LNCaP clone FGC (cell line): Measurements from ENCODE around the gene HINFP.

Experiments used
- DNase-seq: peaks from one replicate; pipeline ENCODE4 v3.0.0-alpha.2; 2011; ENCODE audit warnings: low read depth
- H3K4me3 ChIP-seq: 2 replicates; pipeline ENCODE4 v1.5.1; 2011; ENCODE audit warnings: mild to moderate bottlenecking, low read depth, low read length, control low read depth
- TF ChIP-seq, protein P1 (sequence below): IDR thresholded peaks from 2 replicates; pipeline ENCODE4 v1.5.1; 2012; ENCODE audit warnings: mild to moderate bottlenecking; ENCODE audit not compliant: control insufficient read depth, insufficient read depth; ENCODE audit errors: extremely low read depth

HINFP gene

DNA sequence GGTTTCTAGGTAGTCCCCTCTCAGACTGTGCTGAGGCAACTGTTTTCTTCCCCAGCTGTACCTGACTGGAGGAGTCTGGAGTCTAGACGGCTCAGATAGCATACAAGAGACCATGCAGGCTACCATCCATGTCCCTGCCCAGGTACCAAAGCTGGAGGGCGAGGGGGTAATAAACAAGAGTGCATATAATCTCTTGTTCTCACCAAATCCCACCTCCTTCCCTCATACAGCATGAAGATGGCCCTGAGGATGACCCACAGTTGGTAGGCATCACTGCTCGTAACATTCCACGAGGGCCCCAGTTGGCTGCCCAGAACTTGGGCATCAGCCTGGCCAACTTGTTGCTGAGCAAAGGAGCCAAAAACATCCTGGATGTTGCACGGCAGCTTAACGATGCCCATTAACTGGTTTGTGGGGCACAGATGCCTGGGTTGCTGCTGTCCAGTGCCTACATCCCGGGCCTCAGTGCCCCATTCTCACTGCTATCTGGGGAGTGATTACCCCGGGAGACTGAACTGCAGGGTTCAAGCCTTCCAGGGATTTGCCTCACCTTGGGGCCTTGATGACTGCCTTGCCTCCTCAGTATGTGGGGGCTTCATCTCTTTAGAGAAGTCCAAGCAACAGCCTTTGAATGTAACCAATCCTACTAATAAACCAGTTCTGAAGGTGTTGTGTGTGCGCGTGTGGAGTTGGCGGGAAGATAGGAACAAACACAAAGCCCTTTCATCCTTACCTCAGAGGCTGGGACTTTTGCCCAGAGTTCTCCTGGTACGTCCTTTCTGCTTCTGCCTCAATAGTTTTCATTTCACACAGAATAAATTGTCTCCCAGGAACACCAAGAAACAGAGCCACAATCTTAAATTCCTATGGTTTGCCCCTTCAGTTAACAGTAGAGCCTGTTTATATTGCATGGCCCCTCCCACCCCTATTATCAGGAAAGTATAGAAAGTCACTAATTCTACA is 28.2 kb upstream of the HINFP start:
- DNase-seq = no peak
- TF ChIP-seq, protein P1, sequence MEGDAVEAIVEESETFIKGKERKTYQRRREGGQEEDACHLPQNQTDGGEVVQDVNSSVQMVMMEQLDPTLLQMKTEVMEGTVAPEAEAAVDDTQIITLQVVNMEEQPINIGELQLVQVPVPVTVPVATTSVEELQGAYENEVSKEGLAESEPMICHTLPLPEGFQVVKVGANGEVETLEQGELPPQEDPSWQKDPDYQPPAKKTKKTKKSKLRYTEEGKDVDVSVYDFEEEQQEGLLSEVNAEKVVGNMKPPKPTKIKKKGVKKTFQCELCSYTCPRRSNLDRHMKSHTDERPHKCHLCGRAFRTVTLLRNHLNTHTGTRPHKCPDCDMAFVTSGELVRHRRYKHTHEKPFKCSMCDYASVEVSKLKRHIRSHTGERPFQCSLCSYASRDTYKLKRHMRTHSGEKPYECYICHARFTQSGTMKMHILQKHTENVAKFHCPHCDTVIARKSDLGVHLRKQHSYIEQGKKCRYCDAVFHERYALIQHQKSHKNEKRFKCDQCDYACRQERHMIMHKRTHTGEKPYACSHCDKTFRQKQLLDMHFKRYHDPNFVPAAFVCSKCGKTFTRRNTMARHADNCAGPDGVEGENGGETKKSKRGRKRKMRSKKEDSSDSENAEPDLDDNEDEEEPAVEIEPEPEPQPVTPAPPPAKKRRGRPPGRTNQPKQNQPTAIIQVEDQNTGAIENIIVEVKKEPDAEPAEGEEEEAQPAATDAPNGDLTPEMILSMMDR = no peak
- H3K4me3 ChIP-seq = peak overlapping the region; percentile 70

DNA sequence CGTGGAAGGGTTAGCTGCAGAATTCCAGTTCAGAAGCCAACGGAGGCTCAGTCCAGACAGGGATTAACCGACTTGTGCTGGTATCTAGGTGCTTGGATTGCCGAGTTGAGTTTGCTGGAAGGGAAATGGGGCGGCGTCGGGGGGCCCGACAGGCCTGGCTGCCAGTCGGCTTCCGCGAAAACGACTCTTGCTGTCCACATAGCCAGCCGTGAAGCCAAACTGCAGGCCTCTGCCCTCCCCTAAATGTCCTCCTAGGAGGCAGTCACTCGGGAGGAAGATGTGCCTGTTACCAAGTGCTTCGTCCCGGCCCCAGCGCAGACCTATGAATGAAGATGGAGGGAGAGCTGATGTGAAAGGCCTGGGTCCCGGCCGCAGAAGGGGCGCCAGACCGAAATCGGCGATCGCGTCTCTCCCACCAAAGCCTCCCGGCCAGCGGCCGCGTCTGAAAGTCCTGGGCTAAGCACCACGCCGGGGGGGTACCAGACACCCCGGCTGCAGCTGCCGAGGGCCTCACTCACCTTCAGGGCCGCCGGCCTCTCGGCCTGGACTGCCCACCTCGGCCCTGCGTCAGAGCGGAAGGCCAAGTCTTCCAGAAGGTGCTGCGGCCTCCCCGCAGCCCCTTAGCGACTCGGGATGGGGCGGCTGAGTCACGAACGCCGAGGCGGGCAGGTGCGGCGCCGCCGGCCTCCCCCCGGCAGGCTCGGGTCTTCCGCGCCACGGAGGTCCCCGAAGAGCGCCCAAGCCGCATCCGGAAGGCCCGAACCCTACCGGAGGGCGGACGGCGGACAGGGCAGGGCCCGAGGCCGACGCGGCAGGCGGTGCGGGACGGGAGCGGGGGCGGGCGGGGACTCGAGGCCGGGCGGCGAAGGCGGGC is 27.2 kb upstream of the HINFP start:
- no peak for DNase-seq
- TF ChIP-seq, protein P1 = no peak

DNA sequence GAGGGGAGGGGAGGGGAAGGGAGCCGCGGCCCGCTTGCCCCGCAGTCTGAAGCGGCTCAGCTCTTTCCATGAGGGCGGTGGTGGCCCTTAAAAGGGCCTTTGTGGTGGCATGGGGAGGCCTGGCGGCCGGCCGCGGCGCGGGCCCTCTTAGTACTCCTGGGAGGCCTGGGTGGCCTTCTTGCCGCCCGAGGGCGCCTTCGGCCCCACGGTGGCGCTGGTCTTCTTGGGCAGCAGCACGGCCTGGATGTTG is 26.6 kb upstream of the HINFP start:
- peak overlapping the region; percentile 70 for H3K4me3 ChIP-seq
- TF ChIP-seq, protein P1 = peak; percentile 77
- peak; percentile 62 for DNase-seq

More for the DNA sequence above, 27.2 kb upstream of the HINFP start:
- H3K4me3 ChIP-seq = peak overlapping the region; percentile 70

DNA sequence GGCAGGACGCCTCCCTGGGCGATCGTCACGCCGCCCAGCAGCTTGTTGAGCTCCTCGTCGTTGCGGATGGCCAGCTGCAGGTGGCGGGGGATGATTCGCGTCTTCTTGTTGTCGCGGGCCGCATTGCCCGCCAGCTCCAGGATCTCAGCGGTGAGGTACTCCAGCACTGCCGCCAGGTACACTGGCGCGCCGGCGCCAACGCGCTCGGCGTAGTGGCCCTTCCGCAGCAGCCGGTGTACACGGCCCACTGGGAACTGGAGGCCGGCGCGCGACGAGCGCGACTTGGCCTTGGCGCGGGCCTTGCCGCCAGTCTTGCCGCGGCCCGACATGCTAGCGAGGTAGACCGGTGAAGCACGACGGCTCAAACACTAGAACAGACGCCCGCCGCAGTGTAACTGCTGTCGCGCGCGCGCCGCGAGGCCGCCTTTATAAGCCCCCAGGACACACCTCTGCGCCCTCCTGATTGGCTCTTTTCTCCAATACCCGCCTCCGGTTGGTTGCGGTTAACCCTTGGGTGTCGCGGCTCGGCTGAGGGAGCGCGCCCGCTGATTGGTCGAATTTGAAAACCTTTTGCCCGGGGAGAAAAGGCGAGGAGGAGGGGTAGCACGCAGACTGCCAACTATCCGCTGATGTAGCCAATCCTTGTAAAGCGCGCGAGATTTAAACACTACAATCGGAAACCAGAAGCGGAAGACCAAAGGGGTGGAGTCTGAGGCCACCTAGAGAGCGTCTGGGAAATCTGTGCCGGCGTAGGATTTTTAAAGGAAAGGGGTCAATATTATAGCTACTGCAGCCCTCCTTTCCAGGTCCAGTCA is 26.1 kb upstream of the HINFP start:
- TF ChIP-seq, protein P1 = 0 out of 2 replicates have a peak, but pooled peaks have one; percentile 16
- H3K4me3 ChIP-seq = peak overlapping the region; percentile 70
- peak; percentile 98 for DNase-seq

DNA sequence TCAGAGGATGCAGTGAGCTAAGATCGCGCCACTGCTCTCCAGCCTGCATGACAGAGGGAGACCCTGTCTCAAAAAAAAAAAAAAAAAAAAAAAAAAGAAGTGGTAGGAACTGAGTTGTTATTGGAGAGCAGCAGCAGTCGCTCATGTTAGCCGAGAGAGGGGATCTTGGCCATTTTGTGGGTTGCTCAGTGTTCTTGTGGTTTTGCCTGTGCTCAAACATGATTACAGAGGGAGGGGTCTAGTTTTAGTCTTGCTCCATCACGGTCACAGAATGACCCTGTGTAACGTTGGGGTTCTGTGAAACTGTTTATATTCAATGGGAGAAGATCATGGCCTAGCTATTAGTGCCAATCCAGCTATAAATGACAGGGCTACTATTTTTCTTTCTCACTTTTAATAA is 21.7 kb upstream of the HINFP start:
- TF ChIP-seq, protein P1 = no peak
- no peak overlapping the region for H3K4me3 ChIP-seq
- no peak for DNase-seq

DNA sequence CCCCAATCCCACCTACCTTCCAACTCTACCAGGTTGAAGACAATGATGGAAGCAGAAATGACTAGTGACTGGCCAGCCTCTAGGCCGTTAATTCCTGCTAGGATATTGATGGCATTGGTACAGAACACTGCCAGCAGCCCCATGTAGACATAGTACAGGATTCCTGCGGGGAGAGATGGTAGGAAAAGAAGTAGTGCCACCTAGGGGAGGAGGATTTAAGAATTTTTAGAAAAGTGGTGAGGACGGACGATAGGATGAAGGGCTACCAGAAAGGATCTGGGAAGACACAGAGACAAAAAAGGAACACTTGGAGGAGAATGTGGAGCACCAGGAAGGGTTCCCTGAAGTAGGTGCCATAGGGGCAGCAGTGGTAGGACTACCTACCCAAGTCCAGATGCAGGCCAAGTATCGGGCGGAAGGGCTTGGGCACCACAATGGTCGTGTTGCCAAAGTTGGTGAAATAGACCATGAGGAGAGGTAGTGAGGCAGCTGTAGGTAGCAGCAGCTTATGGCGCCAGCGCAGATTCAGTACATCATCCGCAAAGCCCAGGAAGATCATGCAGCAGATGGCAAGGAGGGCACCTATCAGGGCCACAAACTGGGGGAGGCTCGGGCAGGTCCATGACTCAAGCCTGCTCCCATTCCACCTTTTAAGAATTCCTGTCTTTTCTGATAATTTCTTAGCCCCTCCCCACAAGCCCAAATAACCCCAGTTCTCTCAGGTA is 21.0 kb upstream of the HINFP start:
- peak overlapping the region; percentile 82 for H3K4me3 ChIP-seq
- DNase-seq = no peak
- TF ChIP-seq, protein P1 = peak; percentile 50
